Measurements from ENCODE around the gene KLF17. TPM values are rescaled to one million over a fixed set of nuclear protein-coding genes. Genes with fewer than 3 reads are reported as not detected.

KLF17 gene, protein sequence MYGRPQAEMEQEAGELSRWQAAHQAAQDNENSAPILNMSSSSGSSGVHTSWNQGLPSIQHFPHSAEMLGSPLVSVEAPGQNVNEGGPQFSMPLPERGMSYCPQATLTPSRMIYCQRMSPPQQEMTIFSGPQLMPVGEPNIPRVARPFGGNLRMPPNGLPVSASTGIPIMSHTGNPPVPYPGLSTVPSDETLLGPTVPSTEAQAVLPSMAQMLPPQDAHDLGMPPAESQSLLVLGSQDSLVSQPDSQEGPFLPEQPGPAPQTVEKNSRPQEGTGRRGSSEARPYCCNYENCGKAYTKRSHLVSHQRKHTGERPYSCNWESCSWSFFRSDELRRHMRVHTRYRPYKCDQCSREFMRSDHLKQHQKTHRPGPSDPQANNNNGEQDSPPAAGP
- total RNA-seq: not detected

- no peaks in the 10 kb centered on the region for H3K9me3 ChIP-seq
- no peak within 1 kb of the TSS for H3K27ac ChIP-seq
- no peak for DNase-seq (ENCODE audit: low spot score in 2 of 2)
- no peaks in the 10 kb centered on the region for H3K27me3 ChIP-seq
- intact Hi-C loops (cut with DNase I): no loop called here
- no peaks in the 10 kb centered on the region for H3K4me1 ChIP-seq
- TF ChIP-seq, protein P1, sequence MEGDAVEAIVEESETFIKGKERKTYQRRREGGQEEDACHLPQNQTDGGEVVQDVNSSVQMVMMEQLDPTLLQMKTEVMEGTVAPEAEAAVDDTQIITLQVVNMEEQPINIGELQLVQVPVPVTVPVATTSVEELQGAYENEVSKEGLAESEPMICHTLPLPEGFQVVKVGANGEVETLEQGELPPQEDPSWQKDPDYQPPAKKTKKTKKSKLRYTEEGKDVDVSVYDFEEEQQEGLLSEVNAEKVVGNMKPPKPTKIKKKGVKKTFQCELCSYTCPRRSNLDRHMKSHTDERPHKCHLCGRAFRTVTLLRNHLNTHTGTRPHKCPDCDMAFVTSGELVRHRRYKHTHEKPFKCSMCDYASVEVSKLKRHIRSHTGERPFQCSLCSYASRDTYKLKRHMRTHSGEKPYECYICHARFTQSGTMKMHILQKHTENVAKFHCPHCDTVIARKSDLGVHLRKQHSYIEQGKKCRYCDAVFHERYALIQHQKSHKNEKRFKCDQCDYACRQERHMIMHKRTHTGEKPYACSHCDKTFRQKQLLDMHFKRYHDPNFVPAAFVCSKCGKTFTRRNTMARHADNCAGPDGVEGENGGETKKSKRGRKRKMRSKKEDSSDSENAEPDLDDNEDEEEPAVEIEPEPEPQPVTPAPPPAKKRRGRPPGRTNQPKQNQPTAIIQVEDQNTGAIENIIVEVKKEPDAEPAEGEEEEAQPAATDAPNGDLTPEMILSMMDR (IDR thresholded peaks at IDR 0.05): no peak
- H3K4me3 ChIP-seq: no peak within 1 kb of the TSS
- H3K36me3 ChIP-seq: no peaks in the 10 kb centered on the region
Observed at GRCh38 chr1:44118682-44119081, at the start of gene KLF17. TSS of gene KLF17 (plus strand) at chr1:44118821. CDS start at chr1:44118908, 87 bp downstream.

DNA sequence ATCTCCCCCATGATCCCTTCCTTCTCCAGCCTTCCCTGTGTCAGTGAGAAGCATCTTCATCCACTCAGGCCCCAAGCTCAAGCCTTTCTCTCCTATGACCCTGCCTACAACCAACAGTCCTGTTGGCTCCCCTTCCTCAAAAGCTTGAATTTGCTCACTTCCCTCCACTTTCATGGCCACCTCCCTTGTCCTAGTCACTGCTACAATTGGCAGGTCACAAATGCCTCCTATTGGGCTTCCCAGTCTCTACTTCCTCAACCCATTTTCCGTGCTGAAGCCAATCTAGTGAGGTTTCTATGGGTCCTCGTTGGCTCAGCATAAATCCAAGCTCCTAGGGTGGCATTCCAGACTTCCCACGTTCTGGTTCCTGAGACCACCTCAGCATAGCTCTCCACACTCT is 47.2 kb upstream of the KLF17 start:
- no peaks in the 10 kb centered on the region for H3K36me3 ChIP-seq
- DNase-seq (ENCODE audit: low spot score in 2 of 2): no peak
- intact Hi-C loops (cut with DNase I): no loop called here
- peaks cover 5% of the 10 kb centered on the region in 2 donors for H3K4me1 ChIP-seq
- TF ChIP-seq, protein P1 (IDR thresholded peaks at IDR 0.05): no peak
- no peak overlapping the region for H3K4me3 ChIP-seq
- H3K27ac ChIP-seq: no peak overlapping the region
- no peaks in the 10 kb centered on the region for H3K9me3 ChIP-seq
- H3K27me3 ChIP-seq: no peaks in the 10 kb centered on the region

DNA sequence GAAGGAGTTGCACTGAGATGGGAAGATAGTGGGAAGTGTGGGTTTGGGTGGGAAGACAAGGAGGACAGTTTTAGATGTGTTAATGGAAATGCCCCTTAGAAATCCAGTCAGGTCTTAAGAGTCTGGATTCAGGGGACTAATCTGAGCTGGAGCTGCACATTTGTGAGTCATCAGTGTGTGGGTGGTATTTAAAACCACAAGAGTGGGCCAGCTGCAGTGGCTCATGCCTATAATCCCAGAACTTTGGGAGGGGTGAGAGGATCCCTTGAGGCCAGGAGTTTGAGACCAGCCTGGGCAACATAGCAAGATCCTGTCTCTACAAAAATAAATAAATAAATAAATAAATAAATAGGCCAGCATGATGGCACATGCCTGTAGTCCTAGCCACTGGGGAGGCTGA is 46.4 kb upstream of the KLF17 start:
- no peaks in the 10 kb centered on the region for H3K27me3 ChIP-seq
- TF ChIP-seq, protein P1 (IDR thresholded peaks at IDR 0.05): no peak
- DNase-seq (ENCODE audit: low spot score in 2 of 2): no peak
- no peak overlapping the region for H3K27ac ChIP-seq
- no peaks in the 10 kb centered on the region for H3K36me3 ChIP-seq
- no peak overlapping the region for H3K4me3 ChIP-seq
- no peaks in the 10 kb centered on the region for H3K9me3 ChIP-seq
- intact Hi-C loops (cut with DNase I): no loop called here
- H3K4me1 ChIP-seq: peaks cover 5% of the 10 kb centered on the region in 2 donors

- no peak for DNase-seq (ENCODE audit: low spot score in 2 of 2)
- TF ChIP-seq, protein P1 (IDR thresholded peaks at IDR 0.05): no peak
- no peak overlapping the region for H3K4me3 ChIP-seq
- intact Hi-C loops (cut with DNase I): no loop called here
- no peak overlapping the region for H3K27ac ChIP-seq
- H3K9me3 ChIP-seq: no peaks in the 10 kb centered on the region
- H3K27me3 ChIP-seq: no peaks in the 10 kb centered on the region
- peaks cover 5% of the 10 kb centered on the region in 2 donors for H3K4me1 ChIP-seq
- no peaks in the 10 kb centered on the region for H3K36me3 ChIP-seq
Observed at GRCh38 chr1:44072821-44073220, 45.8 kb upstream of the KLF17 start.

DNA sequence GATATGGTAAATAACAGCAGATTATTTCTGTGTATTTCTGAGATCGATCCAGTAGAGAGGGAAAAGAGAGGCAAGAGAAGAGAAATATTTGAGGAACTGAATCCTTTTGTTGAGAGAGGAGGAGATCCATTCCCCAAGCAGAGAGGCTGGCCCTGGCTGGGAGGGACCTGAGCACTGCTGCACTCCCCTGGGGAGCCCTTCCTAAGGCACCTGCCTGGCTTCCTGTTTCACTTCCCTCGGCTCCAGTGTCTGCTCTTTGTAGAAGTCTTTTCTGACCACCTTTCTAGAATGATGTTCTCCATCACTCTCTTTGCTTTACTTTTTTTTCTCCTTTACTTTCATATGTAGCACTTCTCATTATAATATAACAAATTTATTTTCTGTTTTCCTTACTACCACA is 45.1 kb upstream of the KLF17 start:
- TF ChIP-seq, protein P1 (IDR thresholded peaks at IDR 0.05): no peak
- Histone ChIP-seq H3K9me3 (no peaks in the 10 kb centered on the region), H3K4me1 (peaks cover 5% of the 10 kb centered on the region in 2 donors), H3K4me3 (no peak overlapping the region), H3K36me3 (no peaks in the 10 kb centered on the region), H3K27ac (no peak overlapping the region), H3K27me3 (no peaks in the 10 kb centered on the region)
- DNase-seq (ENCODE audit: low spot score in 2 of 2): no peak
- intact Hi-C loops (cut with DNase I): no loop called here

Data from ascending aorta (tissue), 2 donors.